ENCODE measurements around the gene RPL26.
"Not testable (repeated sequence)": the region's sequence is repeated elsewhere in the genome, so short reads cannot be mapped to it uniquely, and the experiment has no call there.

The RPL26 gene

DNA sequence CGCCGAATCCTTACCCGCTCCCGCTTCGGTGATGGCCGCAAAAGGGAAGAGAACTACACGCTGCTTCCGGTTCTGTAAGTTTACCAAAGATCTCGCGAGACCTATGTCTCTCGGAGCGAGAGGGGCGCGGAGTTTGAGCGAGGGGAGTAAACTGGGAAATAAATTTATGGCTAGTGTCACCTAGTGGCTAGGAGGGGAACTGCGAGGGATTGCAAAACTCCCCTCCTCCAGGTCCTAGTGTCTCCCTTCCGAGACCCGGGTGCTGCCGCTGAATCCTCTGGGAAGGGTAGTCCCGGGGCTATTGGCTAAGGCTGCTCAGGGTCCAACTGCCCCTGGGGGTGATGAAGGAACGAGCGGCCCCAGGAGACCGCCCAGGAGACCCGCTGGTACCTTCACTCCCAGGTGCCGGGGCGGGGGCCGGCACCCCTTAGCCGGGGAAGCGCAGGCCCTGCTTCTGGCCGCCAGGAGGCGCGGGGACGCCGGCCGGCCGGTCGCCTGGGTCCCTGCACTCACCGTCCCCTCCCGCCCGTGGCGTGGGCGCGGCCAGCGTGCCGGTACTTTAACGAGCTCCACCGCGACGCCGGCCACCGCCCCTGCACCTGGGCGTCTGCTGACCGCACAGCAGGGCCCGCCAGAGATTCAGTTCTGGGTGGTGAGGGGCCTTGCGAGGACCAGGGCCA, at the start of gene RPL26:
RPL26 (minus strand) TSS at position 51 of the 680 bp plus-strand sequence. CDS start 883 bp downstream, outside the sequence.
- peak; percentile 88 to 91 for DNase-seq

- no peak for DNase-seq
These were observed 48.0 kb upstream of the RPL26 start for GRCh38 chr17:8430966-8431365.

- no peak for DNase-seq
These were observed 43.8 kb upstream of the RPL26 start for GRCh38 chr17:8426802-8427201.

- DNase-seq: no peak
These were observed 43.2 kb upstream of the RPL26 start for GRCh38 chr17:8426094-8426720.

GRCh38 chr17:8421571-8421970, 38.6 kb upstream of the RPL26 start:
- no peak for DNase-seq

GRCh38 chr17:8420041-8420934, 37.3 kb upstream of the RPL26 start:
- no peak for DNase-seq

DNA sequence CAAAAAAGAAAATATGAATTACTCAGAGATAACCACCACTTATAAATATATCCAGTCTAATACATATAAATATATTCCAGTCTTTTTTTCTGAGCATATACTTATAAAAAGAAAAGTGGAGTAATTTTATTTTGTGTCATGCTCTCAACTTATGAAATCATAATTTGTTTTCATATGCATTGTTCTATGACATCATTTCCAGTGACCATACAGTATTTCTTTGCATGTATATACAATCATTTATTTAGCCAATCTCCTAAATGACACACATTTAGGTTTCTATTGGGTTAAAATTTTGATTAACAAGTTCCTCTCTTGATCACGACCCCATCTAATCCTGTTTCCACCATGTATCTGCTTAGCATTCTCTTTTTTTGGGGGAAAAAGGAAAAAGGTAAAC, 36.3 kb upstream of the RPL26 start:
- DNase-seq: no peak

- no peak for DNase-seq
These were observed 35.5 kb upstream of the RPL26 start for GRCh38 chr17:8418471-8418870.

- DNase-seq: no peak
These were observed 34.8 kb upstream of the RPL26 start for GRCh38 chr17:8417806-8418205.

DNA sequence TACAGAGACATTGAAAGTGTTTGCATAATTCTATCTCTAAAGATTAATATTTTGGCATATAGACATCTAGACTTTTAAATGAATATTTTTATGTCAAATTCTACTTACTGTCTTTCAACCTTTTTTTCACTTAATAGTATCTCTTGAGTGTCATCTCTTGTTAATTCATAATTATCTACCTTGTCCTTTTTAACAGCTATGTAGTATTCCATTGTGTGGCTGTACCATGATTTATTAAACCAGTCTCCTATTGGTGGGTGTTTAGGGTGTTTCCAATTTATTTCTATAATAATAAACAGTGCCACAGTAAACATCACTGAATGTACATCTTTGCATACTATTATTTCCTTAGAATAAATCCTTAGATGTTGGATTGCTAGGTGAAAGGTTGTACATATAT, 30.9 kb upstream of the RPL26 start:
- no peak for DNase-seq

- DNase-seq: no peak
These were observed 30.3 kb upstream of the RPL26 start for GRCh38 chr17:8413328-8413727.

- no peak for DNase-seq
These were observed 29.1 kb upstream of the RPL26 start for GRCh38 chr17:8412089-8412488.

- DNase-seq: no peak
These were observed 27.9 kb upstream of the RPL26 start for GRCh38 chr17:8410883-8411238.

- DNase-seq: peak; percentile 19 to 41
These were observed 27.2 kb upstream of the RPL26 start for GRCh38 chr17:8409966-8410882.

GRCh38 chr17:8408371-8408770, 25.4 kb upstream of the RPL26 start:
- no peak for DNase-seq

DNA sequence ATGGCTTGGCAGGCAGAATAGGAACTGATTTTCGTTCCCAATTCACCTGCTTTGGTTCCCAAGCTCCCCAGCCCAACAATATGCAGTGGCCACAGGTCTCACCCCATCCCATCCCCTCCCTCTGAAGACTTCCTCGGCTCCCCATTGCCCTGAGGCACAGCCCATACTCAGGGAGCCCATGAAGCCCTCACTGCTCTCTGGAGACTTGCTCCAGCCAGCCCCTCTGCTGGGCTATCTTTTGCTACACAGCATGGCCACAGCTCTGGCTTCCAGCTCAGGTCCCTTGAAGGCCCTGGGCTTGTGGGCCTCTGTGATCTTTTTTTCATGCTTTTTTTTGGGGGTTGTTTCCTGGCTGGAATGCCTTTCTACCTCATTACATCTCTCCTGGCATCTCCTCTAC, 23.2 kb upstream of the RPL26 start:
- no peak for DNase-seq

DNA sequence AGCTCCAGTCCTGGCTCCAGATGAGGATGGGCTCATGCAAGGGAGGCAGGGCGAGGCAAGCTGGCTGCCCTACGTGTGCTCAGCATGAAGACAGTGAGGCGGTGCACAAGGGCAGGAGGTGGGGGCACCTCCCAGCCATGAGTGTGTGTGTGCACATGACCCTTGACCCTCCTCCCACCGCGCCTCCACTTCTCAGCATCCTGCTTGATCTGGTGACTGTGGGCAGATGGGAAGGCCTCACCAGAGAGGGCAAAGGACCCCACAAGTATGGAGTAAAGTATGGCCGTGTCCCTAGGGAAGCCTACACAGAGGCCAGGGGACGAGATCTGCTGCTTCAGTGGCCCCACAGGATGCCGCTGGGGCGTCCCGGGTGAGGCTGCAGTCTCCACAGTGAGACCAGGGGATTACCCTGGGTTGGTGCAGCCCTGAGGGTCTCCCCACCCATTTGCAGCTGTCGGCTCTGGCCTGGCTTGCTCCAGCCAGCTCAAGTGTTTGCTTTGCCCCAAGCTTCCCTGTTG, 22.6 kb upstream of the RPL26 start:
- DNase-seq: no peak

GRCh38 chr17:8402921-8403536, 20.0 kb upstream of the RPL26 start:
- DNase-seq: no peak

DNA sequence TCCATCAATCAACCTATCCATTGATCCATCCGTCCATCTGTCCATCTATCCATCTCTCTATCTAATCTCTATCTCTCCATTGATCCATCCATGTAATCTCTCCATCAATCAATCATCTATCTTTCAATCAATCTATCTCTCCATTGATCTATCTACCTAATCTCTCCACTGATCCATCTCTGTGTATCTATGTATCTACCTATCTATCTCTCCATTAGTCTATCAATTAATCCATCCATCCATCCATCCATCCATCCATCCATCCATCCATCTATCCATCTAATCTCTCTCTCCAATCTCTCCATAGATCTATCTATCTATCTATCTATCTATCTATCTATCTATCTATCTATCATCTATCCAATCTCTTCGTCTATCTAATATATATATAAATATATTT, 18.1 kb upstream of the RPL26 start:
- no peak for DNase-seq

DNA sequence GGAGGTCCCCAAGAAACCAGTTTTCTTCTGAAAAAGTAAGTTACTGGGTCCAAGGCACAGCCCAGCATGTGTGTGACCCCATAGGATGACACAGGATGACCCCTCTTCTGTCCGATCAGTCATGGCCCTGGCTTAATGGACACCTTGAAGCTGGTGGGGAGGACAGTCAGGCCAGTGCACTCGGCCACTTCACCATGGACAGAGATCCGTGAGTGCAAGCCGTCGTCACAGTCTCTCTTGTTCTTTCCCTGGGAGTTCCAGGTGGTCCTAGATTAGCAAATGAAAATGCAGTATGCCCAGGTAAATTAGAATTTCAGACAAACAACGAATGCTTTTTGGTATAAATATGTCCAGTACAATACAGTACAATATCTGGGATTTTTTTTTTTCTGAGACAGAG, 16.0 kb upstream of the RPL26 start:
- no peak for DNase-seq

DNA sequence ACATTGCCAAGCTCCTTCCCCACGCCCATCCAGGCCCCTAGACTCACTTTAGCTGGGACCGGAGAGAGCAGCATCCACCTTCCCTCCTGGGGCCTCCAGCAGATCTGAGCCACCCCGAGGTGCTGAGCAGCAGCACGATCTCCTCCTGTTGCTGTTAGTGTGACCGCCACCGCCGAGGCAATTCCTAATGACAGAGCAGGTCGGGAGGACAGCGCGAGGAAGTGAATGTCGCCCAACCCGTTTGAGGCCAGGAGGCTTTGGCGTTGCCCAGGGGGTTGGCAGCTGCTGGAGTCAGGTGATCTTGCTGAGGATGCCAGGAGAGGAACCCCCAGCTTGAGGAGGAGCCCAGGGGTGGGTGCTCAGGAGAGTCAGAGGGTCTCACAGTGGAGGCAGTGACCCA, 14.6 kb upstream of the RPL26 start, which contains the start of gene RNF222:
RNF222 (minus strand) TSS at position 192 of the 400 bp plus-strand sequence. CDS start 4,366 bp downstream, outside the sequence.
- DNase-seq: no peak

- not testable (repeated sequence) for DNase-seq
These were observed 11.5 kb upstream of the RPL26 start for GRCh38 chr17:8394497-8394896.
